OCI-LY1 (cell line): ENCODE measurements around the gene WIPF1.

Experiments used
- H2AFZ ChIP-seq: fragments of 200-600 bp; sonication (generic), shearing (Covaris generic); 2 replicates; pipeline ENCODE4 v1.6.0; 2014; ENCODE audit warnings: antibody characterized with exemption, mild to moderate bottlenecking, low read length
- H3F3A ChIP-seq: fragments of 200-600 bp; sonication (generic), shearing (Covaris generic); 2 replicates; pipeline ENCODE4 v1.6.0; 2014; ENCODE audit warnings: mild to moderate bottlenecking, antibody characterized with exemption, low read length, moderate library complexity; ENCODE audit not compliant: insufficient read depth
- H3K27ac ChIP-seq: fragments of 200-600 bp; sonication (generic); 2 replicates; pipeline ENCODE4 v1.5.1; 2014; ENCODE audit warnings: low read length, mixed run types, mild to moderate bottlenecking, low read depth; ENCODE audit not compliant: poor library complexity, severe bottlenecking
- H3K27me3 ChIP-seq: fragments of 200-600 bp; sonication (generic); 2 replicates; pipeline ENCODE4 v1.6.0; 2014; ENCODE audit warnings: antibody characterized with exemption, mild to moderate bottlenecking, low read length, moderate library complexity; ENCODE audit not compliant: insufficient read depth
- H3K36me3 ChIP-seq: fragments of 200-600 bp; sonication (generic); 2 replicates; pipeline ENCODE4 v1.6.1; 2014; ENCODE audit warnings: mild to moderate bottlenecking, antibody characterized with exemption, low read length, moderate library complexity, mixed read lengths; ENCODE audit not compliant: insufficient read depth
- H3K4me1 ChIP-seq: fragments of 200-600 bp; sonication (generic); 2 replicates; pipeline ENCODE4 v1.5.1; 2014; ENCODE audit warnings: mild to moderate bottlenecking, low read length, moderate library complexity; ENCODE audit not compliant: insufficient read depth, severe bottlenecking
- H3K4me2 ChIP-seq: fragments of 200-600 bp; sonication (generic), shearing (Covaris generic); 2 replicates; pipeline ENCODE4 v1.6.1; 2014; ENCODE audit warnings: low read length
- H3K4me3 ChIP-seq: fragments of 200-600 bp; sonication (generic); 2 replicates; pipeline ENCODE4 v1.5.1; 2014; ENCODE audit warnings: low read length, low read depth, mild to moderate bottlenecking, mixed read lengths; ENCODE audit not compliant: poor library complexity, severe bottlenecking
- H3K79me2 ChIP-seq: fragments of 200-600 bp; shearing (Covaris generic); 2 replicates; pipeline ENCODE4 v1.6.1; 2016; ENCODE audit warnings: mixed run types, low read length, mixed read lengths; ENCODE audit not compliant: insufficient read depth
- H3K9ac ChIP-seq: fragments of 200-600 bp; sonication (generic), shearing (Covaris generic); 2 replicates; pipeline ENCODE4 v1.6.1; 2014; ENCODE audit warnings: mild to moderate bottlenecking, low read length, mixed read lengths
- H3K9me2 ChIP-seq: fragments of 200-600 bp; sonication (generic), shearing (Covaris generic); 2 replicates; pipeline ENCODE4 v1.6.1; 2014; ENCODE audit warnings: low read depth, mild to moderate bottlenecking, low read length, mixed read lengths
- H3K9me3 ChIP-seq: fragments of 200-600 bp; shearing (Covaris generic); 2 replicates; pipeline ENCODE4 v1.6.1; 2014; ENCODE audit warnings: low read length, mixed read lengths
- H4K20me1 ChIP-seq: fragments of 200-600 bp; sonication (generic), shearing (Covaris generic); 2 replicates; pipeline ENCODE4 v1.6.0; 2016; ENCODE audit warnings: mild to moderate bottlenecking, low read length; ENCODE audit not compliant: insufficient read depth
- CTCF ChIP-seq: fragments of 200-600 bp; sonication (generic), shearing (Covaris generic); IDR thresholded peaks from 2 replicates; pipeline ENCODE4 v1.5.1; 2017; ENCODE audit warnings: mild to moderate bottlenecking, antibody characterized with exemption, low read length, moderate library complexity, mixed read lengths
- EZH2 ChIP-seq: fragments of 200-600 bp; sonication (generic), shearing (Covaris generic); IDR thresholded peaks from 2 replicates; pipeline ENCODE4 v1.8.0; 2017; ENCODE audit warnings: borderline replicate concordance, mixed run types, mild to moderate bottlenecking, antibody characterized with exemption, low read length, moderate library complexity, mixed read lengths

WIPF1 gene

GRCh38 chr2:174545240-174545639 is 52.4 kb downstream of the WIPF1 start:
- no peaks in the 10 kb centered on the region for H3K9me2 ChIP-seq
- H3K9me3 ChIP-seq: no peaks in the 10 kb centered on the region
- H2AFZ ChIP-seq: no peak overlapping the region
- H3K4me3 ChIP-seq: no peak overlapping the region
- H3K4me1 ChIP-seq: no peaks in the 10 kb centered on the region
- no peak overlapping the region for H3K4me2 ChIP-seq
- H3K36me3 ChIP-seq: no peaks in the 10 kb centered on the region
- H3K9ac ChIP-seq: no peak overlapping the region
- H4K20me1 ChIP-seq: no peaks in the 10 kb centered on the region
- H3K27ac ChIP-seq: no peak overlapping the region
- no peaks in the 10 kb centered on the region for H3K27me3 ChIP-seq
- no peaks in the 10 kb centered on the region for H3F3A ChIP-seq
- no peaks in the 10 kb centered on the region for H3K79me2 ChIP-seq
- TF ChIP-seq CTCF: no peak

- Histone ChIP-seq H3K4me1 (no peaks in the 10 kb centered on the region), H3K27me3 (no peaks in the 10 kb centered on the region)
- TF ChIP-seq EZH2 (no peak), CTCF (no peak)
Measured at GRCh38 chr2:174544802-174545201, 52.8 kb downstream of the WIPF1 start.

GRCh38 chr2:174544156-174544555 is 53.4 kb downstream of the WIPF1 start:
- Histone ChIP-seq H3K9ac (no peak overlapping the region), H3K27me3 (no peaks in the 10 kb centered on the region), H3K27ac (no peak overlapping the region), H3K36me3 (no peaks in the 10 kb centered on the region), H2AFZ (no peak overlapping the region), H4K20me1 (no peaks in the 10 kb centered on the region), H3K9me3 (no peaks in the 10 kb centered on the region), H3K4me1 (no peaks in the 10 kb centered on the region), H3K4me2 (no peak overlapping the region), H3F3A (no peaks in the 10 kb centered on the region), H3K4me3 (no peak overlapping the region), H3K79me2 (no peaks in the 10 kb centered on the region), H3K9me2 (no peaks in the 10 kb centered on the region)
- TF ChIP-seq CTCF (no peak), EZH2 (no peak)

More at GRCh38 chr2:174544802-174545201, 52.8 kb downstream of the WIPF1 start:
- H3K9me3 ChIP-seq: no peaks in the 10 kb centered on the region
- H3K4me2 ChIP-seq: no peak overlapping the region
- H3K9ac ChIP-seq: no peak overlapping the region
- H3K27ac ChIP-seq: no peak overlapping the region
- H3F3A ChIP-seq: no peaks in the 10 kb centered on the region
- H4K20me1 ChIP-seq: no peaks in the 10 kb centered on the region
- no peaks in the 10 kb centered on the region for H3K36me3 ChIP-seq
- H3K9me2 ChIP-seq: no peaks in the 10 kb centered on the region
- H2AFZ ChIP-seq: no peak overlapping the region
- no peak overlapping the region for H3K4me3 ChIP-seq
- no peaks in the 10 kb centered on the region for H3K79me2 ChIP-seq
